GM20431 (cell line): ENCODE data around the gene TPRX2.
"Not testable (repeated sequence)": the region's sequence is repeated elsewhere in the genome, so short reads cannot be mapped to it uniquely, and the experiment has no call there.

Experiments
- in situ Hi-C: fragments of 300-500 bp; cut with MseI, MboI; formaldehyde crosslinking; loops from one replicate; pipeline ENCODE4 v1.15.0; 2020; ENCODE audit warnings: low sequenced_read_pairs; ENCODE audit not compliant: unreplicated experiment

The TPRX2 gene, protein sequence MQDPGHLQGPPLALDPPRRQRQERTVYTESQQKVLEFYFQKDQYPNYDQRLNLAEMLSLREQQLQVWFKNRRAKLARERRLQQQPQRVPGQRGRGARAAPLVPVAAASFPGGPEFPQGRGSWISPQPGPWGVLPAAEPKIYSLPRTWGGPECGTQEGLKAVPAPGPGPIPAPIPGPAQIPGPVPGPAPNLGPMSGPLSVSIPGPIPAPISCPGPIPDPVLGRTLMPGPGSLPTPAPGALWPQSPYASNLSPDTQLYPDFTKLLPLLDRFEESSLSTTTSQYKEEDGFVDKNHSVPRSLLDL

GRCh38 chr19:47858646-47859285 is at the start of gene TPRX2:
TPRX2 (plus strand) TSS chr19:47859235; CDS start chr19:47859247, 12 bp downstream.
- in situ Hi-C loops = not testable (repeated sequence)

GRCh38 chr19:47813304-47813994 is 45.6 kb upstream of the TPRX2 start:
- in situ Hi-C loops = no loop called here

GRCh38 chr19:47813995-47814328 is 45.1 kb upstream of the TPRX2 start:
- in situ Hi-C loops = no loop called here

DNA sequence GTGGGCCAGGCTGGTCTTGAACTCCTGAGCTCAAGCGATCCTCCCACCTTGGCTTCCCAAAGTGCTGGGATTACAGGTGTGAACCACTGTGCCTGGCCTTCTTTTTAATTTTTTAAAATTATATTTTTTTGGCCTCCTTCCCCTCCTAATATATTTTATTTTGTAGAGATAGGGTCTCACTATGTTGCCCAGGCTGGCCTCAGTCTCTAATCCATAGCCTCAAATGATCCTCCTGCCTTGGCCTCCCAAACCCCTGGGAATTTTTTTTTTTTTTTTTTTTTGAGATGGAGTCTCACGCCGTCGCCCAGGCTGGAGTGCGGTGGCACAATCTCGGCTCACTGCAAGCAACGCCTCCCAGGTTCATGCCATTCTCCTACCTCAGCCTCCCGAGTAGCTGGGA is 42.8 kb upstream of the TPRX2 start:
- in situ Hi-C loops = not testable (repeated sequence)

GRCh38 chr19:47818221-47818620 is 40.8 kb upstream of the TPRX2 start:
- in situ Hi-C loops = not testable (repeated sequence)

GRCh38 chr19:47819858-47820257 is 39.2 kb upstream of the TPRX2 start:
- in situ Hi-C loops = no loop called here

GRCh38 chr19:47820410-47820809 is 38.6 kb upstream of the TPRX2 start:
- in situ Hi-C loops = no loop called here

GRCh38 chr19:47821460-47822020 is 37.5 kb upstream of the TPRX2 start, which contains the start of gene CRX:
CRX (plus strand) TSS chr19:47821937; CDS start chr19:47834444, 12,507 bp downstream.
- in situ Hi-C loops = no loop called here

- in situ Hi-C loops = no loop called here
Measured at GRCh38 chr19:47824396-47824795, 34.6 kb upstream of the TPRX2 start.

GRCh38 chr19:47826800-47827199 is 32.2 kb upstream of the TPRX2 start:
- in situ Hi-C loops = no loop called here

DNA sequence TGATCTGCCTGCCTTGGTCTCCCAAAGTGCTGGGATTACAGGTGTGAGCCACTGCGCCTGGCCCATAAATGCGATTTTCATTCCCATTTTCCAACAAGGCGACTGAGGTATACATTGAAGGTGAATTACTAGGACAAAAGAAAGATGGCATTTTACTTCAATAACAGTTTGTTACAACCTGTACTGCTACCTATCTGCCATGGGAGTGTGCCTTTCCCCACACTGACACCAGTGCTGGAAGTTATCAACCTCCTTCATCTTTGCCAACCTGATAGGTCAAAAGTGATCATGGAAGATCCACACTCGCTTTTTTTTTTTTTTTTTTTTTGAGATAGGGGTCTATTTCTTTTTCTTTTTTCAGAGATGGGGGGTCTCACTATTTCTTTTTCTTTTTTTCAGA is 26.3 kb upstream of the TPRX2 start:
- in situ Hi-C loops = no loop called here

DNA sequence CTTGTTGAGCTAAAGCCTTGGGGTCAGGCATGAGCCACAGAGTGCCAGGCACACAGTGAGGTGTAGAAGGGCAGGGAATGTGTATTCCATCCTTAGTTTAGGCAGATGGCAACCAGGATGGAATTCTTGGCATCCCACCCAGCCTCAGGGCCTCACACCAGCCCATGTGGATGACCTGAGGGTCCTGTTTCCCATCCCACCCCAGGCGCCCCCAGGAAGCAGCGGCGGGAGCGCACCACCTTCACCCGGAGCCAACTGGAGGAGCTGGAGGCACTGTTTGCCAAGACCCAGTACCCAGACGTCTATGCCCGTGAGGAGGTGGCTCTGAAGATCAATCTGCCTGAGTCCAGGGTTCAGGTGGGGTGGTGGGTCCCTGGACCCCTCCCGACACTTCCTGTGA is 23.0 kb upstream of the TPRX2 start:
- in situ Hi-C loops = no loop called here

GRCh38 chr19:47839411-47839810 is 19.6 kb upstream of the TPRX2 start:
- in situ Hi-C loops = no loop called here

- in situ Hi-C loops = no loop called here
Measured at GRCh38 chr19:47839913-47840312, 19.1 kb upstream of the TPRX2 start.

GRCh38 chr19:47842941-47843340 is 16.1 kb upstream of the TPRX2 start:
- in situ Hi-C loops = no loop called here

DNA sequence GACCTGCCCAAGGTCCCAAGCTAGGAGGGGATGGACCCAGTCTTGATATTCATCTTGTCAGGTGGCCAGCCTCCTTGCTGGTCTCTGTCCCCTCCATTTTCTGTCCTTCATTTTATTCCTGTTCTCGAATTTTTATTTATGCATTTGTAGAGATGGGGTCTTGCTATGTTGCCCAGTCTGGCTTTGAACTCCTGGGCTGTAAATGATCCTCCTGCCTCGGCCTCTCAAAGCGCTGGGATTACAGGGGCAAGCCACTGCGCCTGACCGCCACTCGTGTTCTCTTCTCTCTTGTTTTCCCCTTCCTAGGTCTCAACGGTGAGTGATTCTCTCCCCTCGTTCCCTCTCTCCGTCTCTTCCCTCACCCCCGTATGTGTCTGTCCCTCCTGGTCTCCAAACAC is 10.6 kb upstream of the TPRX2 start:
- in situ Hi-C loops = no loop called here

DNA sequence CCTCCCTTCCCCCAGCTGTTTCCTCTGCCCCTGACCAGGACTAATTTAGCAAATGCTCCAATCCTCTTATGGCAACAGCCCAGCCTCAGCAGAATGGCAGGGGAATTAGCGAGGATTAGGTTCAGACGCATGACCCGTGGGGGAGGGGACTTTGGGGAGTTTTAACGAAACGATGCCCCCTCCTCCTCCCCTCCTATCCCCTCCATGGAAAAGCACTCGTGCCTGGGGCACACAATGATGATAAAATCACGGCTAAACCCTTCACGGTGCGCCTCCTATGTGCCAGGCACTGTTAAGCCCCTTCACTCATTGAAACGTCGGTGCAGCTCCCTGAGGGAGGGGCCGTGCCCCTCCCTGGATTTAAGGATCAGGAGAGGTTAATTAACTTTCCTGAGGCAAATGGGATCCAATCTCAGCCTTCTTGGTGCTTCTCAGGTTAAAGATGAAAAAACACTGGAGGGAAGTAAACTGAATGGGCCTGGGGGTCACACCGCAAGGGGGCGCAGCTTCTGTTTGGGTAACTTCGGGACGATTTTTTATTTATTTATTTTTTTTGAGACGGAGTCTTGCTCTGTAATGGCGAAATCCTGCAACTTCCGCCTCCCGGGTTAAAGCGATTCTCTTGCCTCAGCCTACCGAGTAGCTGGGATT is 10.1 kb upstream of the TPRX2 start:
- in situ Hi-C loops = no loop called here

- in situ Hi-C loops = no loop called here
Measured at GRCh38 chr19:47853003-47853402, 6.0 kb upstream of the TPRX2 start.

- in situ Hi-C loops = no loop called here
Measured at GRCh38 chr19:47854459-47854858, 4.6 kb upstream of the TPRX2 start.

DNA sequence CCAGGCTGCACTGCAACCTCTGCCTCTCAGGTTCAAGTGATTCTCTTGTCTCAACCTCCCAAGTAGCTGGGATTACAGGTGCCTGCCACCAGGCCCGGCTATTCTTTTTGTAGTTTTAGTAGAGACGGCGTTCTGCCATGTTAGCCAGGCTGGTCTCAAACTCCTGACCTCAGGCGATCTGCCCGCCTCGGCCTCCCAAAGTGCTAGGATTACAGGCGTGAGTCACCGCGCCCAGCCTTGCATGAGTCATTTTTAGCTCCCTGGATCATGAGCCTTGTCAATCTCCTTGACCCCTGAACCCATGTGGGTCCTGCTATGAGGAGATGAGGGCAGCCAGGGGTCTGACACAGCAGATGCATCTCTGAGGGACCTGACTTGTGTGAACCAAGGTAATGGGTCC is 804 bp upstream of the TPRX2 start:
- in situ Hi-C loops = not testable (repeated sequence)
